ENCODE measurements around the gene GLOD4. TPM values are rescaled to one million over a fixed set of nuclear protein-coding genes. Genes with fewer than 3 reads are reported as not detected.
A peak's percentile ranks its signal among the peaks of the same experiment; 100 is the strongest.

GLOD4 gene
- total and polyA plus RNA-seq, 11 donors: 14.0 to 39.7 (median 25.4) TPM

DNA sequence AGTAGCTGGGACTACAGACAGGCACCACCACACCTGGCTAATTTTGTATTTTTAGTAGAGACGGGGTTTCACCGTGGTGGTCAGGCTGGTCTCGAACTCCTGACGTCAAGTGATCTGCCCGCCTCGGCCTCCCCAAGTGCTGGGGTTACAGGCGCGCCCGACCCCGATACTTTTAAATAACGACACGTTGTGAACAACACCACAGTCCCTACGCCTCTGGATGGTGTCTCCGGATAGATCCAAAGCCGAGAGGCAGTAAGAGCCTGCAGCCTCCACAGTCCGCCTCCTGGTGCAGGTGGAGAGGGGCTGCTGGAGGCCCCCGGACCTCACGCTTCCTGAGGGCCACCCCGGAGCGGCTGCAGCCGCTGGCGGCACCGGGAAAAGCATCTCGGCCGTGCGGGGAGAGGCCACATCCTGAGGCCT lies 50.4 kb downstream of the GLOD4 start:
- intact Hi-C loops (cut with DNase I): no loop called here
- Histone ChIP-seq H3K36me3 (peaks cover 0 to 12% (median 0%) of the 10 kb centered on the region in 9 donors), H3K4me1 (peaks cover 0 to 24% (median 10%) of the 10 kb centered on the region in 12 donors), H3K27me3 (peaks cover 0 to 17% (median 0%) of the 10 kb centered on the region in 9 donors), H3K27ac (peak overlapping the region in 11 of 12 donors; percentile 64 to 80 (median 74)), H3K4me3 (peak overlapping the region; percentile 36 to 98 (median 73)), H3K9me3 (no peaks in the 10 kb centered on the region)
- TF ChIP-seq, protein P1, sequence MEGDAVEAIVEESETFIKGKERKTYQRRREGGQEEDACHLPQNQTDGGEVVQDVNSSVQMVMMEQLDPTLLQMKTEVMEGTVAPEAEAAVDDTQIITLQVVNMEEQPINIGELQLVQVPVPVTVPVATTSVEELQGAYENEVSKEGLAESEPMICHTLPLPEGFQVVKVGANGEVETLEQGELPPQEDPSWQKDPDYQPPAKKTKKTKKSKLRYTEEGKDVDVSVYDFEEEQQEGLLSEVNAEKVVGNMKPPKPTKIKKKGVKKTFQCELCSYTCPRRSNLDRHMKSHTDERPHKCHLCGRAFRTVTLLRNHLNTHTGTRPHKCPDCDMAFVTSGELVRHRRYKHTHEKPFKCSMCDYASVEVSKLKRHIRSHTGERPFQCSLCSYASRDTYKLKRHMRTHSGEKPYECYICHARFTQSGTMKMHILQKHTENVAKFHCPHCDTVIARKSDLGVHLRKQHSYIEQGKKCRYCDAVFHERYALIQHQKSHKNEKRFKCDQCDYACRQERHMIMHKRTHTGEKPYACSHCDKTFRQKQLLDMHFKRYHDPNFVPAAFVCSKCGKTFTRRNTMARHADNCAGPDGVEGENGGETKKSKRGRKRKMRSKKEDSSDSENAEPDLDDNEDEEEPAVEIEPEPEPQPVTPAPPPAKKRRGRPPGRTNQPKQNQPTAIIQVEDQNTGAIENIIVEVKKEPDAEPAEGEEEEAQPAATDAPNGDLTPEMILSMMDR (IDR thresholded peaks at IDR 0.05): no peak
- TF ChIP-seq POLR2A (IDR thresholded peaks at IDR 0.05): no peak
- 10 to 25% (median 16%) methylated on average over 15 to 26 of the region's 26 CpGs for WGBS, 4 donors
- DNase-seq (no peak), ATAC-seq (peak in 1 of 4 donors; percentile 16)

DNA sequence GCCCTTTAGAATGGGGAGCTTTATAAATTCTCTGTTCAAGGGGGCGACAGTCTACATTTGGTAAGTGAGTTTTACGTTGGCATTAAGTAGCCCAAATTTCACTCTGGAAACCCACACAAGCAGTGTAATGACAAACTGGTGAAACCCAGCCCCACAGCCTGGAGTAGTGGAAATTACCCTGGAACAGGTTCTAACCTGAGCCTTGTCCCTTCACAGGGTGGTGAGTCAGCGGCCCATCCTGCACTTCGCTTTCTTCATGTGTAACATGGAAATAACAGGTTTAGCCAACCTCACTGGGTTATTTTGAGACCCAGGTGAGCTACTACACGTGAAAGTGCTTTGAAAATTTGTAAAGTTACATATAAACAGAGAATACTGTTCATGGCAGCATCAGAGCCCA lies 53.2 kb downstream of the GLOD4 start:
- H3K36me3 ChIP-seq: no peaks in the 10 kb centered on the region
- 85 to 97% (median 96%) methylated on average over 5 of the region's 5 CpGs for WGBS, 4 donors
- no peaks in the 10 kb centered on the region for H3K9me3 ChIP-seq
- no peak overlapping the region for H3K27ac ChIP-seq
- DNase-seq: no peak
- no peak for ATAC-seq
- H3K4me3 ChIP-seq: no peak overlapping the region
- H3K4me1 ChIP-seq: peaks cover 0 to 24% (median 10%) of the 10 kb centered on the region in 12 donors
- intact Hi-C loops (cut with DNase I): no loop called here
- no peak for TF ChIP-seq POLR2A (IDR thresholded peaks at IDR 0.05)
- TF ChIP-seq, protein P1 (IDR thresholded peaks at IDR 0.05): no peak
- peaks cover 0 to 17% (median 0%) of the 10 kb centered on the region in 9 donors for H3K27me3 ChIP-seq

DNA sequence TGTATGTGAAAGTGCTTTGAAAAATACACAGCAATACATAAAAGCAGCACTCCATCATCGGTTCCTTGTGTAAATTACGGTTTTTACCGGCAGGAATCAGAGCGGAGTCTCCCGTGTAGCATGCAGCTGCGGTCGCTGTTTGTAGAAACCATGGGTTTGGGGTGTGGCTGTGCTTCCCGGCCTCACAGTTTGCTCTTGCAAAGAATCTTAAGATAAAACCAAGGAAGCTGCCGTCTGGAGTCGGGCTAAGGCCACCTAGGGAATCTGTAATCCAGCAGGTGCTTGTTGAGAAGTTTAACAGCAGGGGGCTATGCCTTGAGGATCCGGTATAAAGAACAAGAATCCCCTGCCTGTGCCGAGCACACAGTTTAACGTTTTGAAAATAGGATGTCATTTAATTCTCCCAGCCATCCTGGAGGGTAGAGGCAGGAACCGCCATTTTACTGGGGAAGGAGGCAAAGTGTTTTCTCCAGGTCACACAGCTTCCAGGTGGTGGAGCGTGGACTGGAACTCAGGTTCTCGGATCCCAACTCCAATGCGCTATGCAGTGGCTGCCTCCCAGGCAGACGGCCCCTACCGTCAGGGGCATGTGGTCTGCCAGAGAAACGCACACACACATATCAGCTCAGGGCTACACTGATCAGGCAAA lies 55.7 kb downstream of the GLOD4 start:
- no peaks in the 10 kb centered on the region for H3K27me3 ChIP-seq
- DNase-seq: no peak
- H3K4me1 ChIP-seq: peaks cover 0 to 6% (median 0%) of the 10 kb centered on the region in 12 donors
- TF ChIP-seq POLR2A (IDR thresholded peaks at IDR 0.05): no peak
- TF ChIP-seq, protein P1 (IDR thresholded peaks at IDR 0.05): no peak
- no peaks in the 10 kb centered on the region for H3K9me3 ChIP-seq
- no peak for ATAC-seq
- WGBS, 4 donors: 66 to 81% (median 73%) methylated on average over 20 of the region's 20 CpGs
- no peaks in the 10 kb centered on the region for H3K36me3 ChIP-seq
- intact Hi-C loops (cut with DNase I): no loop called here
- no peak overlapping the region for H3K27ac ChIP-seq
- H3K4me3 ChIP-seq: no peak overlapping the region

DNA sequence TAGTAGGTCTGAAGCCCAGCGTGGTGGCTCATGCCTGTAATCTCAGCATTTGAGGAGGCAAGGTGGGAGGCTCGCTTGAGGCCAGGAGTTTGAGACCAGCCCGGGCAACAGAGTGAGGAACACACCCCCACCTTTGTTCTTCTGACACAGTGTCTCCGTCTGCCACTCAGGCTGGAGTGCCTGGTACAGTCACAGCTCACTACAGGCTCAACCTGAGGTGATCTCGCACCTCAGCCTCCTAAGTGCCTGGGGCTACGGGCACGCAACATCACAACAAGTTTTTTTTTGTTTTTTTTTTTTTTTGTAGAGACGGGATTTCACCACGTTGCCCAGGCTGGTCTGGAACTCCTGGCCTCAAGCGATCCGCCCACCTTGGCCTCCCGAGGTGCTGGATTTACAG lies 56.3 kb downstream of the GLOD4 start:
- ATAC-seq: no peak
- no peak overlapping the region for H3K27ac ChIP-seq

More for the DNA sequence above, 56.3 kb downstream of the GLOD4 start:
- no peaks in the 10 kb centered on the region for H3K36me3 ChIP-seq
- H3K4me1 ChIP-seq: no peaks in the 10 kb centered on the region
- WGBS, 4 donors: 84 to 90% (median 85%) methylated on average over 12 of the region's 12 CpGs
- no peak overlapping the region for H3K4me3 ChIP-seq
- TF ChIP-seq, protein P1 (IDR thresholded peaks at IDR 0.05): no peak
- no peak for TF ChIP-seq POLR2A (IDR thresholded peaks at IDR 0.05)
- no peaks in the 10 kb centered on the region for H3K9me3 ChIP-seq
- H3K27me3 ChIP-seq: no peaks in the 10 kb centered on the region
- DNase-seq: no peak
- intact Hi-C loops (cut with DNase I): no loop called here
